22Rv1 (cell line): ENCODE data around the gene UXT.

ENCODE experiments used
- ZFX ChIP-seq: fragments of 450-650 bp; IDR thresholded peaks from 2 replicates; pipeline ENCODE4 v1.6.1; 2017; ENCODE audit warnings: antibody characterized with exemption, borderline replicate concordance
- TF ChIP-seq, protein P1 (sequence below): fragments of 450-650 bp; IDR thresholded peaks from 2 replicates; pipeline ENCODE4 v1.5.1; 2017; ENCODE audit warnings: mild to moderate bottlenecking

DNA sequence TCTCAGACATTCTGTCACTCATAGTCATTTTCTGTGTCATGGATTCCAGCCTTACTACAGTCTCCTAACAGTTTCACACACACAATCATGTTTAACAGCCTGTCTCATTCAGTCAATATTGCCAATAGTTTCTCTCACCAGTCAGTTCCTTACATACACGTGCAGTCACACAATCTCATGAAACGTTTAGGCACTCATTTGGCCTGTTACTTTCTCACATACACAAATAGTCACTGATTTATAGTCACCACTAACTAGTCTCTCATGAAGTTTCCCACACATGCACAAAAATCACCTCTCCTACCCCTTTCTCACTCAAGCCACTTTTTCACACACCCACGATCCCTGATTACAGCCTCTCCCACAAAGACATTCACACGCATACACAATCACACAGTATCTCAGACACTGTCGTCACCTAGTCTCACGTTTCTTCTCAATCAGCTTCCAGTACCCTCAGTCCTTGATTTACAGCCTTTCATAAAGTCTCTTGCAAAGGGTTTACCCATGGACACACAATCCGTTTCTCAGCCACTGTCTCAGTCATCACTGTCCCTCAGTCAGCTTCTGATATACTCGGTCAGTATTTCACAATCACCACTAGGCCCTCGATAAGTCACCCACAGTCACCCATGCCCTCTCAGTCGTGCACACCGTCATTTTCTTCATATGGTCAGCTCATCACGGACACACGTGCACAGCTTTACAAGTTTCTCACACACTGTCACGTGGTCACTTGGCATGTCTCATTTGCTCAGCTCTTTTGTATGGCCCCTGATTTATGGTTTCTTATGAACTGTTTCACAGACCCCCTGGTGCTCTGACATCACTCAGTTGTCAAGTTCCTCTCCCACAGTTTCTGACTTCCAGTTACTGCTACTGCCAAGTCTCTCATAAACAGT is 25.0 kb downstream of the UXT start:
- TF ChIP-seq, protein P1, sequence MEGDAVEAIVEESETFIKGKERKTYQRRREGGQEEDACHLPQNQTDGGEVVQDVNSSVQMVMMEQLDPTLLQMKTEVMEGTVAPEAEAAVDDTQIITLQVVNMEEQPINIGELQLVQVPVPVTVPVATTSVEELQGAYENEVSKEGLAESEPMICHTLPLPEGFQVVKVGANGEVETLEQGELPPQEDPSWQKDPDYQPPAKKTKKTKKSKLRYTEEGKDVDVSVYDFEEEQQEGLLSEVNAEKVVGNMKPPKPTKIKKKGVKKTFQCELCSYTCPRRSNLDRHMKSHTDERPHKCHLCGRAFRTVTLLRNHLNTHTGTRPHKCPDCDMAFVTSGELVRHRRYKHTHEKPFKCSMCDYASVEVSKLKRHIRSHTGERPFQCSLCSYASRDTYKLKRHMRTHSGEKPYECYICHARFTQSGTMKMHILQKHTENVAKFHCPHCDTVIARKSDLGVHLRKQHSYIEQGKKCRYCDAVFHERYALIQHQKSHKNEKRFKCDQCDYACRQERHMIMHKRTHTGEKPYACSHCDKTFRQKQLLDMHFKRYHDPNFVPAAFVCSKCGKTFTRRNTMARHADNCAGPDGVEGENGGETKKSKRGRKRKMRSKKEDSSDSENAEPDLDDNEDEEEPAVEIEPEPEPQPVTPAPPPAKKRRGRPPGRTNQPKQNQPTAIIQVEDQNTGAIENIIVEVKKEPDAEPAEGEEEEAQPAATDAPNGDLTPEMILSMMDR = no peak
- TF ChIP-seq ZFX = no peak
